Hepatocyte (in vitro differentiated cells): ENCODE measurements around the gene IBSP. TPM values are rescaled to one million over a fixed set of nuclear protein-coding genes. Genes with fewer than 3 reads are reported as not detected.

Experiments
- DNase-seq: peaks from one replicate; pipeline ENCODE4 v3.0.0-alpha.2; 2016; ENCODE audit warnings: low spot score
- H2AFZ ChIP-seq: fragments of 200-600 bp; sonication (generic); 2 replicates; pipeline ENCODE4 v1.6.0; 2016; ENCODE audit warnings: antibody characterized with exemption, mild to moderate bottlenecking
- H3K27ac ChIP-seq: fragments of 200-600 bp; sonication (generic); 2 replicates; pipeline ENCODE4 v1.5.1; 2016; ENCODE audit warnings: mild to moderate bottlenecking
- H3K27me3 ChIP-seq: fragments of 200-600 bp; sonication (generic); 2 replicates; pipeline ENCODE4 v1.6.1; 2016
- H3K36me3 ChIP-seq: fragments of 200-600 bp; sonication (generic); replicated peaks from 2 replicates; pipeline ENCODE4 v1.5.1; 2016; ENCODE audit warnings: low read depth; ENCODE audit not compliant: insufficient read depth
- H3K4me1 ChIP-seq: fragments of 200-600 bp; sonication (generic); 2 replicates; pipeline ENCODE4 v1.5.1; 2016; ENCODE audit warnings: mild to moderate bottlenecking, moderate library complexity; ENCODE audit not compliant: insufficient read depth
- H3K4me2 ChIP-seq: fragments of 200-600 bp; sonication (generic); 2 replicates; pipeline ENCODE4 v1.6.0; 2016
- H3K4me3 ChIP-seq: fragments of 200-600 bp; sonication (generic); 2 replicates; pipeline ENCODE4 v1.5.1; 2016; ENCODE audit warnings: mild to moderate bottlenecking
- H3K79me2 ChIP-seq: fragments of 200-600 bp; sonication (generic); 2 replicates; pipeline ENCODE4 v1.6.0; 2017; ENCODE audit warnings: mild to moderate bottlenecking
- H3K9me2 ChIP-seq: fragments of 200-600 bp; sonication (generic); replicated peaks from 2 replicates; pipeline ENCODE4 v1.6.0; 2017; ENCODE audit warnings: mild to moderate bottlenecking; ENCODE audit not compliant: insufficient read depth
- H3K9me3 ChIP-seq: fragments of 200-600 bp; sonication (generic); 2 replicates; pipeline ENCODE4 v1.5.1; 2016; ENCODE audit warnings: low read depth, mild to moderate bottlenecking
- H4K20me1 ChIP-seq: fragments of 200-600 bp; sonication (generic); 2 replicates; pipeline ENCODE4 v1.6.0; 2016; ENCODE audit warnings: mild to moderate bottlenecking; ENCODE audit not compliant: insufficient read depth, poor library complexity, severe bottlenecking
- EZH2 ChIP-seq: fragments of 200-600 bp; sonication (generic); IDR thresholded peaks from 2 replicates; pipeline ENCODE4 v1.6.1; 2016; ENCODE audit warnings: antibody characterized with exemption, mild to moderate bottlenecking, borderline replicate concordance
- EZH2phosphoT487 ChIP-seq: fragments of 200-600 bp; sonication (generic); IDR thresholded peaks from one replicate; pipeline ENCODE4 v1.6.1; 2018; ENCODE audit warnings: antibody characterized with exemption, mild to moderate bottlenecking, low read depth, moderate library complexity; ENCODE audit not compliant: unreplicated experiment, severe bottlenecking
- WGBS: methylation state at CpG from one replicate; pipeline ENCODE4 v1.1.6; 2016; ENCODE audit warnings: low lambda C conversion rate; ENCODE audit errors: missing lambda C conversion rate; 5-methylcytosine and 5-hydroxymethylcytosine counted together
- polyA plus RNA-seq: library from polyadenylated mRNA; unstranded; fragments of >200 nt; fragmentation: Nextera tagmentation; extraction: Ambion mirVana; gene quantifications from 2 replicates; pipeline ENCODE4 v1.2.1, GENCODE V29; 2016
- total RNA-seq: library from RNA; depleted of rRNA; stranded (reverse); fragments of >200 nt; gene quantifications from 2 replicates; pipeline ENCODE4 v1.2.3, GENCODE V29; 2014
- TF ChIP-seq, protein P1 (sequence below): fragments of 200-600 bp; sonication (generic); IDR thresholded peaks from 2 replicates; pipeline ENCODE4 v1.5.1; 2016; ENCODE audit warnings: antibody characterized with exemption, mild to moderate bottlenecking; ENCODE audit not compliant: poor library complexity

The IBSP gene, protein sequence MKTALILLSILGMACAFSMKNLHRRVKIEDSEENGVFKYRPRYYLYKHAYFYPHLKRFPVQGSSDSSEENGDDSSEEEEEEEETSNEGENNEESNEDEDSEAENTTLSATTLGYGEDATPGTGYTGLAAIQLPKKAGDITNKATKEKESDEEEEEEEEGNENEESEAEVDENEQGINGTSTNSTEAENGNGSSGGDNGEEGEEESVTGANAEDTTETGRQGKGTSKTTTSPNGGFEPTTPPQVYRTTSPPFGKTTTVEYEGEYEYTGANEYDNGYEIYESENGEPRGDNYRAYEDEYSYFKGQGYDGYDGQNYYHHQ
- total RNA-seq (0.07 TPM in 1 of 2 replicates, not detected in the other), polyA plus RNA-seq (0.12 TPM in 1 of 2 replicates, not detected in the other)

DNA sequence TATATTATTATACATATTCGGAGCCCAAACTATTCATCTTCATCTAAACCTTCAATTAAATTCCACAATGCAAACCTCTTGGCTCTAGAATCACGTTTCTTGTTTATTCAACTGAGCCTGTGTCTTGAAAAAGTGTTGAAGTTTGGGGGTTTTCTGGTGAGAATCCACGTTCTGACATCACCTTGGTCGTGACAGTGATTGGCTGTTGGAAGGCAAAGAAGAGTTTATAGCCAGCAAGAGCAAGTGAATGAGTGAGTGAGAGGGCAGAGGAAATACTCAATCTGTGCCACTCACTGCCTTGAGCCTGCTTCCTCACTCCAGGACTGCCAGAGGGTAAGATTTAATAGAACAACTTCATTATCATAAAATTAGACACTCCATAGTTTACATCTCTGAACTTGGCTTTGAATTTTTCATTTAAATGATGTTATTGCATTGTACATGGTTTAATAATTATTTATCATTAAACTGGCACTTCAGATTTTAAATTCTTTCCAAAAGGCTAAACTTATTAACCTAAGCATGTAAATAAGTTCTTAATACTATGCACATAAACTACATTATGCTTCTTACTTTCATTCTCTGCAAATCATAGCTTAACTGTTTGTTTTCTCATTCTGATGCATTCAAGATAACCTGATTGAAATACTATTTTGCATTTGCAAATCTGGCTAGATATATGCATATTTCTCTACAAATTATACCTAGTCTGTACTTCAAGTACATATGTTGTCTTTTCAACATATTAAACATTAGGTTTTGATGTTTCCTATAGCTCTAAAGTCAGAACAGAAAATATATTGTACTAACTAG lies at the start of gene IBSP:
Gene IBSP (plus strand): TSS at position 254 of the 813 bp plus-strand sequence. CDS start 2,808 bp downstream, outside the sequence.
- Histone ChIP-seq H3K4me3 (no peak within 1 kb of the TSS), H3K9me2 (no peaks in the 10 kb centered on the region), H2AFZ (no peak within 1 kb of the TSS), H3K4me1 (no peaks in the 10 kb centered on the region), H3K79me2 (no peaks in the 10 kb centered on the region), H3K36me3 (no peaks in the 10 kb centered on the region), H4K20me1 (no peaks in the 10 kb centered on the region), H3K9me3 (no peaks in the 10 kb centered on the region), H3K27ac (no peak within 1 kb of the TSS), H3K27me3 (no peaks in the 10 kb centered on the region), H3K4me2 (no peak within 1 kb of the TSS)
- TF ChIP-seq EZH2phosphoT487 (no peak), EZH2 (no peak)
- TF ChIP-seq, protein P1, sequence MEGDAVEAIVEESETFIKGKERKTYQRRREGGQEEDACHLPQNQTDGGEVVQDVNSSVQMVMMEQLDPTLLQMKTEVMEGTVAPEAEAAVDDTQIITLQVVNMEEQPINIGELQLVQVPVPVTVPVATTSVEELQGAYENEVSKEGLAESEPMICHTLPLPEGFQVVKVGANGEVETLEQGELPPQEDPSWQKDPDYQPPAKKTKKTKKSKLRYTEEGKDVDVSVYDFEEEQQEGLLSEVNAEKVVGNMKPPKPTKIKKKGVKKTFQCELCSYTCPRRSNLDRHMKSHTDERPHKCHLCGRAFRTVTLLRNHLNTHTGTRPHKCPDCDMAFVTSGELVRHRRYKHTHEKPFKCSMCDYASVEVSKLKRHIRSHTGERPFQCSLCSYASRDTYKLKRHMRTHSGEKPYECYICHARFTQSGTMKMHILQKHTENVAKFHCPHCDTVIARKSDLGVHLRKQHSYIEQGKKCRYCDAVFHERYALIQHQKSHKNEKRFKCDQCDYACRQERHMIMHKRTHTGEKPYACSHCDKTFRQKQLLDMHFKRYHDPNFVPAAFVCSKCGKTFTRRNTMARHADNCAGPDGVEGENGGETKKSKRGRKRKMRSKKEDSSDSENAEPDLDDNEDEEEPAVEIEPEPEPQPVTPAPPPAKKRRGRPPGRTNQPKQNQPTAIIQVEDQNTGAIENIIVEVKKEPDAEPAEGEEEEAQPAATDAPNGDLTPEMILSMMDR, result no peak
- no peak for DNase-seq
- WGBS, result 70% methylated on average over 4 of the region's 4 CpGs

DNA sequence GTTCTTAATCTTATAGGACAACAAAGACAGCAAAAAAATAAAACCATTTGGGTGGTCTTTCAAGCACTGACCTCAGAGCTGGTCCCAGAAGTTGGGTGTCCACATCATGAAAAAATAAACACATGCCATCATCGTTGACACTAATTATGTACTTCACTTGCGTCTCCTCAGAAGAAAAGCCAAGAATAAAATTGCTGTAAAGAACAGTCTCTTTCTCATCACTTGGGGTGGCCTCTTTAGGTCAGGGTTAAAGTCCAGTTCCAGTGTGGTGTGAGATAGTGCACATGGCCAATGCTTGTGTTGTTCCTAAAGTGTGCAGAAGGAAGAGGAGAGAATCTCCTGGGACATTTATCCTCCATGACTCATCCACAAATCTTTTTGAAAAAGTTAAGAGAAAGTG lies 49.5 kb upstream of the IBSP start:
- TF ChIP-seq EZH2 (no peak), EZH2phosphoT487 (no peak)
- TF ChIP-seq, protein P1, result no peak
- Histone ChIP-seq H3K9me2 (no peaks in the 10 kb centered on the region), H3K27ac (no peak overlapping the region), H3K36me3 (no peaks in the 10 kb centered on the region), H3K79me2 (no peaks in the 10 kb centered on the region), H4K20me1 (no peaks in the 10 kb centered on the region), H3K4me2 (no peak overlapping the region), H3K4me3 (no peak overlapping the region), H2AFZ (no peak overlapping the region), H3K4me1 (no peaks in the 10 kb centered on the region), H3K9me3 (no peaks in the 10 kb centered on the region), H3K27me3 (no peaks in the 10 kb centered on the region)
- DNase-seq, result no peak
- WGBS, result 68% methylated on average over 2 of the region's 2 CpGs

DNA sequence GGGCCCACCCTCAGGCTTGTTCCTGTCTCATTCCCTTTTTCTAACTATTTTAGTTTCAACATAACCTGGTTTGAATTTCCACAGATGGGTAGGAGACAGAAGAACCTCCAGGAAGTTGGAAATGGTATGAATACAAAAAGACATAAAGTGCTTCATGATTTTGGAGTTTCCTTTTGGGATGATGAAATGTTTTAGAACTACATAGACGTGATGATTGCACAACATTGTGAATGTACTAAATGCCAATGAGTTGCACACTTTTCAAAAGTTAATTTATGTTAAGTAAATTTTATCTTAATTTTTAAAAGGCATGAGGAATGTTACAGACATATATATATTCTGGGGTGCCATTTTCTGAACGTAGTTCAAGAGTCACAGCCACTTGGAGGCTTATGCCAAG lies 41.1 kb upstream of the IBSP start:
- Histone ChIP-seq H3K9me2 (no peaks in the 10 kb centered on the region), H3K4me2 (no peak overlapping the region), H3K4me3 (no peak overlapping the region), H2AFZ (no peak overlapping the region), H3K36me3 (no peaks in the 10 kb centered on the region), H3K27ac (no peak overlapping the region), H3K4me1 (no peaks in the 10 kb centered on the region), H3K9me3 (no peaks in the 10 kb centered on the region), H4K20me1 (no peaks in the 10 kb centered on the region), H3K27me3 (no peaks in the 10 kb centered on the region), H3K79me2 (no peaks in the 10 kb centered on the region)
- DNase-seq, result no peak
- 85% methylated on average over 2 of the region's 2 CpGs for WGBS
- TF ChIP-seq EZH2 (no peak), EZH2phosphoT487 (no peak)
- TF ChIP-seq, protein P1, result no peak
